K562 (cell line): ENCODE measurements around the gene NRAP. TPM values are rescaled to one million over a fixed set of nuclear protein-coding genes. Genes with fewer than 3 reads are reported as not detected.

Experiments used
- ATAC-seq: fragments of 200-7000 bp; cut with Tn5 transposase; 3 replicates; pipeline ENCODE4 v1.9.1; 2020; ENCODE audit warnings: moderate library complexity
- BruUV-seq: library from RNA; stranded (reverse); fragments of 400-500 nt; replicated peaks from 2 replicates; lab custom pipeline; 2021; lab: Mats Ljungman, UMichigan
- CTCF ChIA-PET: fragments of 300-600 bp; formaldehyde crosslinking; extraction: SDS; loops from one replicate; lab custom pipeline; 2021; ENCODE audit warnings: low intra/inter-chr PET ratio; lab: Yijun Ruan, JAX
- POLR2A ChIA-PET: fragments of 300-600, 350-650 bp; sonication (Branson Sonifier 250); formaldehyde crosslinking; extraction: SDS; loops from one replicate; lab custom pipeline; 2021; ENCODE audit warnings: antibody characterized with exemption, inconsistent platforms; lab: Yijun Ruan, JAX
- DNase-seq, 4 experiments: peaks; one replicate each; pipeline versions ENCODE4 v3.0.0 to v3.0.0-alpha.2; 2011 to 2018; ENCODE audit warnings: low spot score in 3 of 4, mixed read lengths in 3 of 4; ENCODE audit errors: extremely low read depth in 1 of 4
- FAIRE-seq: peaks from 2 replicates; lab custom pipeline; 2011; peaks lifted over from hg19 to GRCh38; lab: Jason Lieb, UNC
- H2AFZ ChIP-seq: 2 replicates; pipeline ENCODE4 v1.6.0; 2011; ENCODE audit warnings: low read depth, low read length, control low read depth, inconsistent platforms
- H3K27ac ChIP-seq: fragments of 200-600 bp; 3 replicates; pipeline ENCODE4 v1.8.0; 2011; ENCODE audit warnings: low read depth, mild to moderate bottlenecking, control low read depth, inconsistent platforms, low read length, moderate library complexity, mixed read lengths; ENCODE audit errors: extremely low read depth
- H3K27me3 ChIP-seq, 2 experiments: fragments of 300-600 bp in 1 of 2; 2 replicates in 1 of 2; 3 replicates in 1 of 2; pipeline versions ENCODE4 v1.6.0 to v1.8.0; 2011; ENCODE audit warnings: inconsistent platforms in 2 of 2, low read length in 2 of 2, mild to moderate bottlenecking in 1 of 2, mixed read lengths in 1 of 2, moderate library complexity in 1 of 2; ENCODE audit not compliant: control insufficient read depth in 2 of 2, insufficient read depth in 2 of 2
- H3K36me3 ChIP-seq: fragments of 300-600 bp; 3 replicates; pipeline ENCODE4 v1.8.0; 2011; ENCODE audit warnings: mild to moderate bottlenecking, low read length, inconsistent platforms; ENCODE audit not compliant: control insufficient read depth, insufficient read depth
- H3K4me1 ChIP-seq, 2 experiments: fragments of 200-600 bp in 1 of 2; replicated peaks in 1 of 2; 2 replicates in 1 of 2; 3 replicates in 1 of 2; pipeline versions ENCODE4 v1.5.1 to v1.8.0; 2011; ENCODE audit warnings: inconsistent platforms in 2 of 2, low read length in 2 of 2, mild to moderate bottlenecking in 1 of 2, mixed read lengths in 1 of 2, moderate library complexity in 1 of 2; ENCODE audit not compliant: control insufficient read depth in 2 of 2, insufficient read depth in 2 of 2
- H3K4me2 ChIP-seq: 2 replicates; pipeline ENCODE4 v1.6.1; 2011; ENCODE audit warnings: low read length, control low read depth, inconsistent platforms, mixed read lengths; ENCODE audit not compliant: insufficient read depth
- H3K4me3 ChIP-seq: fragments of 200-600 bp; sonication (generic), shearing (Covaris generic); 2 replicates; pipeline ENCODE4 v1.5.1; 2016; ENCODE audit warnings: control low read depth, inconsistent platforms
- H3K79me2 ChIP-seq: fragments of 200-600 bp; 3 replicates; pipeline ENCODE4 v1.8.0; 2011; ENCODE audit warnings: low read length, inconsistent platforms; ENCODE audit not compliant: control insufficient read depth, insufficient read depth
- H3K9ac ChIP-seq, 2 experiments: 2 replicates each; pipeline versions ENCODE4 v1.6.0 to v1.6.1; 2011; ENCODE audit warnings: low read depth in 2 of 2, low read length in 2 of 2, control low read depth in 1 of 2, inconsistent platforms in 1 of 2, mild to moderate bottlenecking in 1 of 2, mixed read lengths in 1 of 2; ENCODE audit not compliant: insufficient read depth in 1 of 2
- H3K9me1 ChIP-seq: one replicate; pipeline ENCODE4 v1.6.0; 2011; ENCODE audit warnings: inconsistent platforms, mild to moderate bottlenecking, low read length, moderate library complexity; ENCODE audit not compliant: control insufficient read depth, insufficient read depth
- H3K9me3 ChIP-seq: replicated peaks from 2 replicates; pipeline ENCODE4 v1.5.1; 2011; ENCODE audit warnings: low read depth, low read length, inconsistent platforms; ENCODE audit not compliant: control insufficient read depth, insufficient read depth
- H4K20me1 ChIP-seq: replicated peaks from 2 replicates; pipeline ENCODE4 v1.6.1; 2011; ENCODE audit warnings: low read length, inconsistent platforms, mixed read lengths; ENCODE audit not compliant: control insufficient read depth, insufficient read depth
- SOX6 ChIP-seq: fragments of 450-650 bp; IDR thresholded peaks from 2 replicates; pipeline ENCODE4 v1.6.1; 2014; ENCODE audit warnings: mild to moderate bottlenecking
- ZBTB40 ChIP-seq, 2 experiments: fragments of 450-650 bp in 1 of 2; sonication (generic) in 1 of 2; formaldehyde crosslinking in 1 of 2; IDR thresholded peaks; 2 replicates each; pipeline versions ENCODE4 v1.7.1 to v1.9.0; 2016 to 2022; ENCODE audit warnings: inconsistent platforms in 1 of 2, mild to moderate bottlenecking in 1 of 2, missing genetic modification reagents in 1 of 2
- WGBS: fragments of 100-300 bp; shearing (Covaris generic); methylation state at CpG from one replicate; pipeline ENCODE4 v1.1.6; 2016; ENCODE audit warnings: low coverage, mixed read lengths; ENCODE audit not compliant: insufficient coverage; ENCODE audit errors: missing lambda C conversion rate; 5-methylcytosine and 5-hydroxymethylcytosine counted together
- in situ Hi-C: fragments of 300-500 bp; cut with MboI; formaldehyde crosslinking; loops from 4 replicates; pipeline ENCODE4 v1.15.0; 2018; ENCODE audit warnings: inconsistent platforms, mixed read lengths
- intact Hi-C: fragments of 100-400 bp; cut with micrococcal nuclease; formaldehyde crosslinking; loops from 2 replicates; pipeline ENCODE4 v1.14.2; 2022
- polyA plus RNA-seq, 8 experiments: library from polyadenylated mRNA; depleted of rRNA in 4 of 8; stranded (reverse) in 5 of 8; unstranded in 3 of 8; fragments of >200 nt; fragmentation: Nextera tagmentation in 2 of 8; fragmentation: Illumina TruSeq in 1 of 8; extraction: Ambion mirVana in 2 of 8; extraction: Trizol in 1 of 8; gene quantifications; 2 replicates each; pipeline versions ENCODE4 v1.2.1 to v1.2.3, GENCODE V29; 2011 to 2014; ENCODE audit warnings: inconsistent platforms in 1 of 8, missing spikeins in 1 of 8
- total RNA-seq, 7 experiments: library from RNA; depleted of rRNA in 6 of 7; stranded (reverse); fragments of >200 nt in 6 of 7; fragmentation: Illumina TruSeq in 2 of 7; extraction: Trizol in 2 of 7; gene quantifications; 2 replicates each; pipeline versions ENCODE4 v1.2.1 to v1.2.3, GENCODE V29; 2011 to 2021; ENCODE audit warnings: low replicate concordance in 1 of 7

Gene NRAP
- total and polyA plus RNA-seq, 9 of the 15 experiments (the other 6 are each of a cell fraction or from before 2014, with no cell fraction given), result not detected

GRCh38 chr10:113689057-113689456 is 25.2 kb upstream of the NRAP start:
- ATAC-seq (no peak), DNase-seq (no peak), FAIRE-seq (no peak)
- Histone ChIP-seq H3K4me3 (no peak overlapping the region), H3K9me3 (no peaks in the 10 kb centered on the region), H3K27ac (no peak overlapping the region), H3K4me2 (no peak overlapping the region), H3K27me3 (no peaks in the 10 kb centered on the region), H4K20me1 (no peaks in the 10 kb centered on the region), H3K4me1 (no peaks in the 10 kb centered on the region), H3K36me3 (no peaks in the 10 kb centered on the region), H3K9ac (no peak overlapping the region), H3K9me1 (no peaks in the 10 kb centered on the region), H2AFZ (no peak overlapping the region), H3K79me2 (no peaks in the 10 kb centered on the region)
- in situ Hi-C loops (no loop called here), intact Hi-C loops (no loop called here)
- WGBS, result 0% methylated on average over 1 of the region's 1 CpG
- POLR2A ChIA-PET, result no interaction called here
- TF ChIP-seq SOX6 (no peak), ZBTB40 (IDR thresholded peaks at IDR 0.05) (peak; percentile 35; the same call in 1 of the 2 replicates), ZBTB40 (CRISPR knock-in tag; IDR thresholded peaks at IDR 0.05) (no peak)
- no TSS peak for BruUV-seq
- CTCF ChIA-PET, result no interaction called here
